HG03354 (cell line): ENCODE data around the gene MYO15A.
A peak's percentile ranks its signal among the peaks of the same experiment; 100 is the strongest.

Experiments
- ATAC-seq: cut with Tn5 transposase; IDR thresholded peaks from one replicate; pipeline ENCODE4 v1.9.1; 2021; ENCODE audit warnings: mild to moderate bottlenecking; ENCODE audit not compliant: unreplicated experiment, poor library complexity, severe bottlenecking

MYO15A gene

GRCh38 chr17:18151290-18151689 is 42.7 kb downstream of the MYO15A start:
- no peak for ATAC-seq

- no peak for ATAC-seq
Measured at GRCh38 chr17:18155179-18155578, 46.6 kb downstream of the MYO15A start.

DNA sequence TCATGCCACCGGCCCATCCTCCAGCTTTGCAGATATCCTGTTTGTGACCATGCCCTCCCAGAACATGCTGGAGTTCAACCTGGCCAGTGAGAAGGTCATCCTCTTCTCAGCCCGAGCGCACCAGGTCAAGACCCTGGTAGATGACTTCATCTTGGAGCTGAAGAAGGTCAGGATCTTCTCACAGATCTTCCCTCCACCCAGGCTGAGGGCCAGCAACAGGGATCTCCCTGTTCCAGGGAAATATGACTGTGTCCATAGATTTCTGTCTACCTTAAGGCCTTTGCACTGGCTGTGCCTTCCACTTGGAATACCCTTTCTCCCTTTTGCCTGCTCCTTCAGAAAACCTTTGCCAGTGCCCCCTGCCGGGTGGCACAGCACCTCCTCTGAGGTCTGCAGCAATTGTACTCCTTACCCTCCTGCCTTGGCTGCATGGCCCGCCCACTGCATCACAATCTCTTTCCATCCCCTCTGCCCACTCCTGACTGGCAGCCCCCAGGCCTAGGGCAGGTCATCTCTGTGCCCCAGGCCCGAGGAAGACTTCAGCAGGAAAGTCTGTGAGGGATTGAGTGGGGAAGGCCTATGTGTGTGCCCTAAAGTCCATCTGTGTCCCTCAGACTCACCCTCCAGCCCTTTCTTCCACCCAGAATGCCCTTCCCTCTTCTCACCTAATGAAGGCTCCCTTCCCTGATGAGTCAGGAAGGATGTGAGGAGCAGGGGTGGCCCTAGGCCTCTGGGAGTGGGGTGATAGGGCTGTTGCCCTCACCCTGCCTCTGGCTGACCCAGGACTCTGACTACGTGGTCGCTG is 47.8 kb downstream of the MYO15A start:
- ATAC-seq = no peak

DNA sequence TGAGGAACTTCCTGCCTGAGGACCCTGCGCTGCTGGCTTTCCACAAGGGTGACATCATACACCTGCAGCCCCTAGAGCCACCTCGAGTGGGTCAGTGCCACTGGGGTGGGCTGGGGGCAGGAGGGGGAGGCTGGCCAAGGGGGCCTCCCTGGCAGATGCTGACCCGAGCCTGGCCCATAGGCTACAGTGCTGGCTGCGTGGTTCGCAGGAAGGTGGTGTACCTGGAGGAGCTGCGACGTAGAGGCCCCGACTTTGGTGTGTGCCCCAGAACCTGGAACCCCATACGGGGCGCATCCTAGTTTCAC is 48.4 kb downstream of the MYO15A start:
- no peak for ATAC-seq

DNA sequence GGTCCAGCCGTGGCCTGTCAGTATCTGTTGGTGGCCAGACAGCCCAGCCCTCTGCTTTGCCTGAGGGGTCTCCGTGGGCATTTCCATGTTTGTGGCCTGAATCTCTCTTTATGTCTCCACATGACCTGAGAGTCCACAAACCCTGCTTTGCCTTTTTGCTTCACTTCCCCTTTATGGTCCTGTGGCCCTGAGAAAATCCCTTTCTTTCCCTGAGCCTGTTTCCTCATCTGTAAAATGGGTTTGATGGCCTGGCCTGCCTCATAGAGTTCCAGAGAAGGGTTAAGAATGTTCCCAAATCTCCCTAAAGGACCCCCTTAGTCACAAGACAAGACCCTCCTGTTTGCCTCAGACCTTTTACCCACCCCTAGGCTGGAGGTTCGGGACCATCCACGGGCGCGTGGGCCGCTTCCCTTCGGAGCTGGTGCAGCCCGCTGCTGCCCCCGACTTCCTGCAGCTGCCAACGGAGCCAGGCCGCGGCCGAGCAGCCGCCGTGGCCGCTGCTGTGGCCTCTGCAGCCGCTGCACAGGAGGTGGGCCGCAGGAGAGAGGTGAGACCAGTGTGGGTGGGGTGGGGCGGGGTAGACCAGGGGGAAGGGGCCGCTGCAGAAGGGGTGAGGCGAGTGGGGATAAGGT is 48.9 kb downstream of the MYO15A start:
- no peak for ATAC-seq

GRCh38 chr17:18158022-18158600 is 49.6 kb downstream of the MYO15A start:
- ATAC-seq = peak; percentile 53

- ATAC-seq = no peak
Measured at GRCh38 chr17:18159551-18160120, 51.1 kb downstream of the MYO15A start.

GRCh38 chr17:18160128-18160856 is 51.7 kb downstream of the MYO15A start:
- ATAC-seq = no peak

- ATAC-seq = no peak
Measured at GRCh38 chr17:18161207-18162145, 52.9 kb downstream of the MYO15A start.

DNA sequence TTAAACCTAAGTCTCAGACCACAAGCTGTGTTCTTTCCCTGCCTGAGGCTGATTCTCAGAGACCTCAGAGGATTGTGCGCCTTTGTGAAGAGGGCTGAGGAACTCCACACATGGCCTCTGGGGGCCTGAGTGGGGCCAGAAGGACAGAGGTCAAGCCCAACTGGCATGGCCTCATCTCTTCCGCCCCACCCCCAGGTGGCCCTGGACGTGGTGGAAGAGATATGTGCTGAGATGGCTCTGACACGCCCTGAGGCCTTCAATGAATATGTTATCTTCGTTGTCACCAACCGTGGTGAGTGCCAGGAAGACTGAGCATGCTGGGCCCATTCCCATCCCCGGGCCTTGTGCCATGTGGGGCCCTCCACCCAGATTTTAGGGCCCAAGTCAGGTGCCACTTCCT is 55.0 kb downstream of the MYO15A start:
- no peak for ATAC-seq

GRCh38 chr17:18166894-18167293 is 58.3 kb downstream of the MYO15A start:
- ATAC-seq = no peak

- no peak for ATAC-seq
Measured at GRCh38 chr17:18167421-18167820, 58.9 kb downstream of the MYO15A start.

GRCh38 chr17:18172531-18173278 is 64.1 kb downstream of the MYO15A start:
- ATAC-seq = no peak

DNA sequence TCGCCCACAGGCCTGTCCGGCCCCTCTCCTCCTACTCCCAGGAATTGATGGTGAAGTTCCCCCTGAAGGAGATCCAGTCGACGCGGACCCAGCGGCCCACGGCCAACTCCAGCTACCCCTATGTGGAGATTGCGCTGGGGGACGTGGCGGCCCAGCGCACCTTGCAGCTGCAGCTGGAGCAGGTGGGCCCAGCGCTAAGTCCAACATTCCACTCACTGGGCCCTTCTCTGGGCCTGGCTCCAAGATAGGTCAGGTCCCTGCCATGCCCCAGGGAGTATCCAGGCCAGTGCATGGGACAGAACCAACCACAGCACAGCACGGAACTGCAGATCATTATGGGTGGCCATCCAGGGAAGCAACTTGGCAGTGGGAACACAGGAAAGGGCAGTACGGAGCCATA is 65.2 kb downstream of the MYO15A start:
- no peak for ATAC-seq

GRCh38 chr17:18176176-18176575 is 67.6 kb downstream of the MYO15A start:
- ATAC-seq = no peak

DNA sequence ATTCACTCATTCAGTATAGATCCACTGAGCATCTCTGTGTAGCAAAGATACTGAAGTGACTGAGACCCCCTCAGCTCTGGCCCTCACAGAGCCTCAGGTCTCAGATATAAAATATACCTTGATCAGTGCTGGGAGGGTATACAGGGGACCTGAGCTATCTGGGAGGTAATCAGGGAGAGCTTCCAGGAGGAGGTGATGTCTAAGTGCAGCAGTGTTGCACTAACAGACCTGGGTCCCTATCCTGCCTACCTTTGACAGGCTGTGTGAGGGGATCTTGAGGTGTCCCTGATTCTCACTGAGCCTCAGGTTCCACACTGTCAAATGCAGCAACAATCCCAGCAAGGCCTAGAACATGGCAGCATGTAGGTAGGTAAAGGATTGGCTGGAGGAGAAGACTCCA is 68.6 kb downstream of the MYO15A start:
- ATAC-seq = no peak

GRCh38 chr17:18177722-18178121 is 69.2 kb downstream of the MYO15A start:
- no peak for ATAC-seq

DNA sequence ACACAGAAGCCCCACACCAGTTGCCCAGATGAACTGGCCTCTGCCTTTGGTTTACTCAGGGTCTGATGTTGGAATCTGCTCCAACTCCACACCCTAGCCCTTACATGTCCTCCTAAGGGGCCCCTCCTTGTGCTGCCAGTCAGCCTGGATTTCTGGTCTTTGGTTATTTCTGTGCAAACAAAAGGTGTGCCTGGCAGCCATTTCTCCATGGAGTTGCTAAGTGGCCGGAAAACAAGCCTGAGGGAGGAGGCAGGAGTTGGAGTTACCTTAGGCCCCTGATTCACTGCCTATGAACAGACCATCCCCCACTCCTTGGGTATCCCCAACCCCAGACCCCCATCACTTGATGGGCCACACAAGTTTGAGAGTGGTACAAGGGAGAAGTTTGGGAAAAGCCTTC is 70.6 kb downstream of the MYO15A start:
- no peak for ATAC-seq

- ATAC-seq = no peak
Measured at GRCh38 chr17:18179804-18180203, 71.2 kb downstream of the MYO15A start.
